Measurements from ENCODE around the gene DPF1.

DPF1 gene

GRCh38 chr19:38216785-38217641, 7.0 kb downstream of the DPF1 start:
- DNase-seq: peak; percentile 99

GRCh38 chr19:38213911-38214625, 10.0 kb downstream of the DPF1 start:
- DNase-seq: peak; percentile 68

- no peak for DNase-seq
Observed at GRCh38 chr19:38213469-38213868, 10.6 kb downstream of the DPF1 start.

- DNase-seq: peak; percentile 74
Observed at GRCh38 chr19:38211766-38212165, 12.3 kb downstream of the DPF1 start.

- peak; percentile 98 for DNase-seq
Observed at GRCh38 chr19:38211151-38211591, 12.9 kb downstream of the DPF1 start.

GRCh38 chr19:38210458-38210987, 13.5 kb downstream of the DPF1 start:
- peak; percentile 100 for DNase-seq

- peak; percentile 99 for DNase-seq
Observed at GRCh38 chr19:38209671-38210457, 14.2 kb downstream of the DPF1 start.

GRCh38 chr19:38209152-38209551, 14.9 kb downstream of the DPF1 start:
- DNase-seq: no peak

- no peak for DNase-seq
Observed at GRCh38 chr19:38208571-38208970, 15.5 kb downstream of the DPF1 start.

- no peak for DNase-seq
Observed at GRCh38 chr19:38207543-38207942, 16.5 kb downstream of the DPF1 start.

- DNase-seq: no peak
Observed at GRCh38 chr19:38206928-38207327, 17.1 kb downstream of the DPF1 start.

- DNase-seq: no peak
Observed at GRCh38 chr19:38206006-38206745, 17.8 kb downstream of the DPF1 start.

GRCh38 chr19:38204728-38205127, 19.3 kb downstream of the DPF1 start:
- DNase-seq: peak; percentile 100

- DNase-seq: peak; percentile 85
Observed at GRCh38 chr19:38204096-38204495, 19.9 kb downstream of the DPF1 start.

GRCh38 chr19:38203197-38203596, 20.8 kb downstream of the DPF1 start:
- DNase-seq: peak; percentile 91

GRCh38 chr19:38202504-38202903, 21.5 kb downstream of the DPF1 start:
- peak; percentile 66 for DNase-seq

- no peak for DNase-seq
Observed at GRCh38 chr19:38201731-38202130, 22.3 kb downstream of the DPF1 start.

- no peak for DNase-seq
Observed at GRCh38 chr19:38199340-38199739, 24.7 kb downstream of the DPF1 start.

GRCh38 chr19:38197937-38198704, 25.9 kb downstream of the DPF1 start:
- no peak for DNase-seq

- no peak for DNase-seq
Observed at GRCh38 chr19:38196948-38197656, 26.9 kb downstream of the DPF1 start.
